CD4-positive, alpha-beta T cell treated with Interferon gamma for 1 hour (primary cell): ENCODE measurements around the gene TMEM59L.

Experiments used
- DNase-seq: peaks from one replicate; pipeline ENCODE4 v3.0.0-alpha.2; 2020

The TMEM59L gene

DNA sequence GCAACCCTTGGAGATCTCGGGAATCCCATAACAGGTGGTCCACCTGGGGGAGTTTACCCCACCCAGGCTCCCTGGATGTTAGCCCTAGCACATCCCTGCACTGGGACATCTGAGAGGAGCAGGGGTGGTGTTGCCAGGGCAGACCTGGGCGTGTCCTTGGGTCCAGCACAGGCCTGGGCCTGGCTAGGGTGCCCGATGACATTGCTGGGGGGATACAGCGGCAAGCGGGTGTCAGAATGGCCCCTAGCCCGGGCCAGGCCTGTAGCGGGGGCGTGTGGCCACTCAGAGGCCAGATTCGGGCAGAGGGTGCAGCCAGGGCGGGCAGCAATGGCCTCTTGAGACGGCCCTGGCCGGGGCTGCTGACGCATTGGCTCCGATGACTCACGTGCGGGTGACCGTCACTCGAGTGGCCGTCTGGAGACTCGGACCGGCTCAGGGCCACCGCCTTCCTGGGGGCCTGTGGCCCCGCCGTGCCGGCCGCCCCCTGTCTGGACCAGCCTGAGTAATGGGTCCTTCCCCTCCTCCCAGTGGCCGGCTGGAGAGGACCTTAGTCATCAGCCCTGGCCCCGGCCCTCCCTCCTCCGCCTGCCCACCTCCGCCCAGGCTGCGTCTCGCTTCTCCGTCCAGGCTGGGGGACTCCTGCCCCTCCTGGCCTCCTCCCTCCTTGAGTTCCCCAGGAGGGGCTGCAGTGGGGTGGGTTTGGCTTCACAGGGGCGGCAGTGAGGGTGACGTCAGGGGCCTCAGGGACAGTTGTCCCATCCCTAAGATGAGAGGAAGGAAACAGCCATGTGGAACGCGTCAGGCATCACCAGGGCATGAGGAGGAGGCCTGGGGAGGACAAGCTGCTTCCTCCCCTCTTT, 47.6 kb downstream of the TMEM59L start:
- DNase-seq = no peak

DNA sequence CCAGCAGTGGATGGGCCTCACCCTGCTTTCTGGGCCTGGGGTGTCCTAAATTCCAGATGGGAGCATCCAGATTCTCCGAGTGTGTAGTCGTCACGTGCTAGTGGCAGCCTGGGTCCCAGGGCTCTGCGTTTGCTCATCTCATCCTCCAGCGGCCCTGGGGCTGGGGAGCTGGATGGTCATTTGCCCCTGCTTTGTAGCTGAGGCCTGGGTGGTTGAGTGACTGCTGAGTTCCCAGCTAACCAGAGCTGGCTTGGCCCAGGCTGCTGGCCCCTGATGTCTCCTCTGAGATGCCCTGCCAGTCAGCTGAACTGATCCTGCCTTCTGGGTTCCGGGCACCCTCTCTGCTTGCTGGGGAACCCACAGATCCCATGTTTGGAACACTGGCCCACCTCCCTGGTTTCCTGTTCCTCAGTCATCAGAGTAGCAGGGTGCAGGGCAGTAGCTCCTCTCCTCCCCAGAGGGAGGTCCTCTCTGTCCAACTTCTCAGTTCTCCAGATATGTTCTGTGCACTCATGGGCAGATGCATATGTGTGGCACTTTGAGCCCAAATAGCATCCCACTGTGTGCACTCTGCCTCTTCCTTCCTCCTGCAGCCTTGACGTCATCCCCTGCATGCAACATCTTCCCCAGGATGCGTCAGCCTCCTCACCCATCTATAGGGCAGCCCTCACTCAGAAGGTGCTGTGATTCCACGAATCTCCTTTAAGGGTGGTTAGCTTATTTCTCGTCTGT, 48.4 kb downstream of the TMEM59L start:
- no peak for DNase-seq

- DNase-seq = no peak
Observed at GRCh38 chr19:18662972-18663732, 50.5 kb downstream of the TMEM59L start.

DNA sequence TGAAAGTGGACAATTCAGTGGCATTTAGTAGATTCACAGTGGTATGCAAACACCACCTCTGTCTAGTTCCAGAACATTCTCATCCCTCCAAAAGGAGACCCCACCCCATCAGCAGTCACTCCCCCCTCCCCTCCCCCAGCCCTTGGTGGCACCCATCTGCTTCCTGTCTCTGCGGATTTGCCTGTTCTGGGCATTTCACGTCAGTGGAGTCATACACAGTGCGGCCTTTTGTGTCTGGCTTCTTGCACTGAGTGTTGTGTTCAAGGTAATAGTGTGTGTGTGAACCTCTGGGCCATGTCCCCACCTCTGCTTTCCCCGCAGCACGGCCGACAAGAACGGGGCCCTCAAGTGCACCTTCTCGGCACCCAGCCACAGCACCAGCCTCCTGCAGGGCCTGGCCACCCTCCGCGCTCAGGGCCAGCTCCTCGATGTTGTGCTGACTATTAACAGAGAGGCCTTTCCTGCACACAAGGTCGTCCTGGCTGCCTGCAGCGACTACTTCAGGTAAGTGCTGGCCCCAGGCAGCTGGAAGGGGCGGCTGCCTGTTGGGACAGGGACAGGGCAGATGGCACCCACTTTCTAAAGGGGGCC, 51.4 kb downstream of the TMEM59L start:
- no peak for DNase-seq

DNA sequence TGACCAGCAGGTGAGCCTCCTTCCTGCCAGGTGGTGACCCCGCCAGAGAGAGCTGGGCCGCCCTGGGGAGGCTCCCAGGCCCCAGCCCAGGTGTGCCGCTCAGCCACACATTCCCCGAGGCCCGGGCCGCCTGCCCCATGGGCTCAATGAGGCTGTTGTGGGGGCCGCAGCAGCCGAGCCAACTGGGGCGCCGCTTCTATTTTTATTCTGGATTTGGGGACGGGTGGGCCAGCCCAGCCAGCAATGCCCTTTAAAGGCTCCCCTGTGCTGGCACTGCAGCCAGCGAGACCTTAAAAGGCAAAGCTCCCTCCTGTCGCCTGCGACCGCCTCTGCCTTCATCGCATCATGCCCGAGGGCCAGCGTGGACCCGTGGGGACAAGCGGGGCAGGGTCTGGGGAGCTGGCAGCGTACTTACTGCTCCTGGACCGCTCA, 53.1 kb downstream of the TMEM59L start:
- DNase-seq = no peak

DNA sequence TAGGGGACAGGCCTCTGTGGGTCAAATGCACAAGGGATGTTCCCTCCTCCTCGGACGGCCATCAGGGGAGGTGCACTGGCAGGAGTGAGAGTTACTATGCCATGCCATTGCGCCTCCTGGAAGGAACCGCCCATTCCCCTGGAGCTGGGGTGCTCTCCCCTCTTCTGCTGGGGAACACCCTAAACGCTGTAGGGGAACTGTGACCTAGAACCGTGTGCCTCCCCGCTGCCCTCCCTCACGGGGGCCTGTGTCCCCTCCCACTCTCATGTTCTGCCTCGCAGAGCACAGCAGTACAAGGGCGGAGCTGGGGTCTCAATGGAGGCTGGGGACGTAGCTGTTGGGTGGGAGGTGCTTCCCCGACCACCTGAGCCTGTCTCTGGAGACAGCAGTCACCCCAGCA, 53.6 kb downstream of the TMEM59L start:
- DNase-seq = no peak

GRCh38 chr19:18666784-18667183, 54.1 kb downstream of the TMEM59L start:
- DNase-seq = no peak

GRCh38 chr19:18667531-18668251, 55.0 kb downstream of the TMEM59L start:
- DNase-seq = no peak

DNA sequence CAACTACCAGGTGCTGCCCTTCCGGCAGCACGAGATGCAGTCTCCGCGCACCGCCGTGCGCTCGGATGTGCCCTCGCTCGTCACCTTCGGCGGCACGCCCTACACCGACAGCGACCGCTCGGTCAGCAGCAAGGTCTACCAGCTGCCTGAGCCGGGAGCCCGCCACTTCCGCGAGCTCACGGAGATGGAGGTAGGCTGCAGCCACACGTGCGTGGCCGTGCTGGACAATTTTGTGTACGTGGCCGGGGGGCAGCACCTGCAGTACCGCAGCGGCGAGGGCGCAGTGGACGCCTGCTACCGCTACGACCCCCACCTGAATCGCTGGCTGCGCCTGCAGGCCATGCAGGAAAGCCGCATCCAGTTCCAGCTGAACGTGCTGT, 55.6 kb downstream of the TMEM59L start:
- DNase-seq = no peak

DNA sequence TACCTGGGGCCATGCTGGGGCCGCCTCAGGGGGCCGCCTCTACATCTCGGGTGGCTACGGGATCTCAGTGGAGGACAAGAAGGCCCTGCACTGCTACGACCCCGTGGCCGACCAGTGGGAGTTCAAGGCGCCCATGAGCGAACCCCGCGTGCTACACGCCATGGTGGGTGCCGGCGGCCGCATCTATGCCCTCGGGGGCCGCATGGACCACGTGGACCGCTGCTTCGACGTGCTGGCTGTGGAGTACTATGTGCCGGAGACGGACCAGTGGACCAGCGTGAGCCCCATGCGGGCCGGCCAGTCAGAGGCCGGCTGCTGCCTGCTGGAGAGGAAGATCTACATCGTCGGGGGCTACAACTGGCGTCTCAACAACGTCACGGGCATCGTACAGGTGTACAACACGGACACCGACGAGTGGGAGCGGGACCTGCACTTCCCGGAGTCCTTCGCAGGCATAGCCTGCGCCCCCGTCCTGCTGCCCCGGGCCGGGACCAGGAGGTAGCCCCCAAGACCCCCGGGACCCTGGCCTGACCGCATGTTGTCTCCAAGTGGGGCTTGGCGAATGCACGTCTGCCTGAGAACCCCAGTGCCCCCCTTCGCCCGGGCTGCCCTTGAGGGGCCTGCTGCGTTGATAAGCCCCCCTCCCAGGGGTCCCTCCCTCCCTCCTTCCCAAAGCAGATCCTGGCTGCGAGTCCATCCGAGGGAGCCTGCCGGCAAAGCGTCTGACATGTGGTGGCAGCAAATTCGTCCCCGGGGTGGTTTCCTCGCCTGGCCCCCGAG, 56.3 kb downstream of the TMEM59L start:
- no peak for DNase-seq

GRCh38 chr19:18669524-18669817, 56.8 kb downstream of the TMEM59L start:
- DNase-seq = no peak

DNA sequence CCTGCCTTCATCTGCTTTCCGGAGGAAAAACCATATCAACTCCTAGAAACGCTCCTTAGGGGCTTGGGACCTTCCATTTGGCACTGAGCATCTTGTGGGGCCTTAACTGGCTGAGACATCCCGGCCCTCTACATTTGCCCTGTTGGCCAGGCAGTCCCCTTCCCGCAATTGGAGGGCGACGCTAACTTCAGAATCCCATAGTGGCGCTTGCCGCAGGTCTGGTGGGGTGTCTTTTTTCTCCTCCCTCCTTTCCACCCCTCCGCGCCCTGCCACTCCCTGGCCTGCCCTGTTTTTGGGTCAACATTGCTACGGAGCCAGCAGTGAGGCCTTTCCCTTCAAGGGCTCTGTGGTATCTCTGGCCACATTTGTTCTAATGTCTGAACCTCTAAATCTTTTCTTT, 57.2 kb downstream of the TMEM59L start:
- no peak for DNase-seq

DNA sequence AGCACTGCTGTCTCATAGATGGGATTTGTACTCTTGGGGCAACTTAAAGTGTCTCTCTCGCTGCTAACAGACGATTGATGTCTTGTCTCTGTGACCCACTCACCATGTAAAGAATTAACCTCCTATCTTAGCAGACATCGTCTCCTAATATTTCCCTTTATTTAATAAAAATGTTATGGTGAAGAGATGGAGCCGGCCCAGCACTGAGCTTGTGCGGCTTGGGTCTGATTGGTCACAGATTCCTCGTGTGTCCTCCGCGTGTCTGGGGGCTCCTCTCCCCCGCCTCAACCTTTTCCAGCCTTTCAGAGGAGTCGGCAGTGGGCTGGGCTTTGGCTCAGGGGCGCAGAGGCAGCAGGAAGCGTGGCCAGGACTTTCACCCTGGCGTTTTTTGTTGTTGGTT, 57.6 kb downstream of the TMEM59L start:
- DNase-seq = no peak
